Measurements from ENCODE around the gene SYT1. TPM values are rescaled to one million over a fixed set of nuclear protein-coding genes. Genes with fewer than 3 reads are reported as not detected.

SYT1 gene
- total RNA-seq, 2 donors from 2014 or later, result 6.1 to 11.5 TPM

DNA sequence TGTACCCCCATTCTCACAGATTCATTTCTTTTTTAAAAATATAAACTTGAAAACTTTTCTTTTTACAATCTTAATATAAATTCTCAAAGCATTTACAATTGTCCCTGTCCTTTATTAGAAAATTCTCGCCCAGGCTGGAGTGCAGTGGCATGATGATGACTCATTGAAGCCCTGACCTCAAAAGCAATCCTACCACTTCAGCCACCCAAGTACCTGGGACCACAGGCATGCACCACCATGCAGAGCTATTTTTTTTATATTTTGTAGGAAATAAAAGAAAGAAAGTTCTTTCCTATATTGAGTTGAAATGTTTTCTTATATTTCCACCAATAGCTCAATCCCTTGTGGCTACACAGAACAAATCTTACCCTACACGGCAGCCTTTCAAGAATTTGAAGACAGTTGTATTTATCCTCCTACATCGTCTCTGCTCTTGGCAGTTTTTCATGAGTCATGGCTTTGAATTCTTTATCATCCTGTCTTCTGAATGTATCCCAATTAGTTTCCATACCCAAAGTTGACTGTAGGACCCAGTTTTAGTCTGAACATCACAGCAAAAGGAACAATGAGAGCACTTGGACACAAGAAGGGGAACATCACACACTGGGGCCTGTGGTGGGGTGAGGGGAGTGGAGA is 52.4 kb downstream of the SYT1 start:
- no peaks in the 10 kb centered on the region for H3K4me1 ChIP-seq (replicated peaks)

DNA sequence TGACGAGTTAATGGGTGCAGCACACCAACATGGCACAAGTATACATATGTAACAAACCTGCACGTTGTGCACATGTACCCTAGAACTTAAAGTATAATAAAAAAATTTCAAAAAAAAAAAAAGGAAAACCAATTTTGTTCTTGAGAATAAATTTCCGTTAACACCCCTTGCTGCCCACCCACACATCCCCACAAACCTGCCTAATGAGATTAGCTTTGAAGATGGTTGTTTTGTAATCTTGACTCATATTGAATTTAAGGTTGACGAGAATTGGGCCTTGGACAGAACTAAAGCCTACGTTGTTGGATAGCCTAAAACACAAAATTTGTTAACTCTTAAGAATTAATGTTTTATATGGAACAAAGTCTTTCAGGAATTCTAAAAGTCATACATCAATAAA is 52.9 kb downstream of the SYT1 start:
- Histone ChIP-seq H3K9me3 (no peaks in the 10 kb centered on the region), H3K27me3 (replicated peaks; ENCODE audit: insufficient read depth) (no peaks in the 10 kb centered on the region), H3K36me3 (no peaks in the 10 kb centered on the region), H3K27ac (no peak overlapping the region), H3K4me1 (replicated peaks) (no peaks in the 10 kb centered on the region), H3K4me3 (no peak overlapping the region)
- TF ChIP-seq, protein P1, sequence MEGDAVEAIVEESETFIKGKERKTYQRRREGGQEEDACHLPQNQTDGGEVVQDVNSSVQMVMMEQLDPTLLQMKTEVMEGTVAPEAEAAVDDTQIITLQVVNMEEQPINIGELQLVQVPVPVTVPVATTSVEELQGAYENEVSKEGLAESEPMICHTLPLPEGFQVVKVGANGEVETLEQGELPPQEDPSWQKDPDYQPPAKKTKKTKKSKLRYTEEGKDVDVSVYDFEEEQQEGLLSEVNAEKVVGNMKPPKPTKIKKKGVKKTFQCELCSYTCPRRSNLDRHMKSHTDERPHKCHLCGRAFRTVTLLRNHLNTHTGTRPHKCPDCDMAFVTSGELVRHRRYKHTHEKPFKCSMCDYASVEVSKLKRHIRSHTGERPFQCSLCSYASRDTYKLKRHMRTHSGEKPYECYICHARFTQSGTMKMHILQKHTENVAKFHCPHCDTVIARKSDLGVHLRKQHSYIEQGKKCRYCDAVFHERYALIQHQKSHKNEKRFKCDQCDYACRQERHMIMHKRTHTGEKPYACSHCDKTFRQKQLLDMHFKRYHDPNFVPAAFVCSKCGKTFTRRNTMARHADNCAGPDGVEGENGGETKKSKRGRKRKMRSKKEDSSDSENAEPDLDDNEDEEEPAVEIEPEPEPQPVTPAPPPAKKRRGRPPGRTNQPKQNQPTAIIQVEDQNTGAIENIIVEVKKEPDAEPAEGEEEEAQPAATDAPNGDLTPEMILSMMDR (IDR thresholded peaks at IDR 0.05), result no peak
- TF ChIP-seq POLR2AphosphoS5 (IDR thresholded peaks at IDR 0.05) (no peak), POLR2A (IDR thresholded peaks at IDR 0.05) (no peak)
- WGBS, result 77% methylated on average over 5 of the region's 5 CpGs
- DNase-seq (ENCODE audit: low spot score), result no peak
- intact Hi-C loops (cut with DNase I), result no loop called here

More for the DNA sequence above, 52.4 kb downstream of the SYT1 start:
- 58% methylated on average over 3 of the region's 3 CpGs for WGBS
- intact Hi-C loops (cut with DNase I), result no loop called here
- no peak for DNase-seq (ENCODE audit: low spot score)
- Histone ChIP-seq H3K9me3 (no peaks in the 10 kb centered on the region), H3K27me3 (replicated peaks; ENCODE audit: insufficient read depth) (no peaks in the 10 kb centered on the region), H3K4me3 (no peak overlapping the region), H3K27ac (no peak overlapping the region), H3K36me3 (no peaks in the 10 kb centered on the region)
- TF ChIP-seq, protein P1 (IDR thresholded peaks at IDR 0.05), result no peak
- TF ChIP-seq POLR2A (IDR thresholded peaks at IDR 0.05), result no peak
- no peak for TF ChIP-seq POLR2AphosphoS5 (IDR thresholded peaks at IDR 0.05)

DNA sequence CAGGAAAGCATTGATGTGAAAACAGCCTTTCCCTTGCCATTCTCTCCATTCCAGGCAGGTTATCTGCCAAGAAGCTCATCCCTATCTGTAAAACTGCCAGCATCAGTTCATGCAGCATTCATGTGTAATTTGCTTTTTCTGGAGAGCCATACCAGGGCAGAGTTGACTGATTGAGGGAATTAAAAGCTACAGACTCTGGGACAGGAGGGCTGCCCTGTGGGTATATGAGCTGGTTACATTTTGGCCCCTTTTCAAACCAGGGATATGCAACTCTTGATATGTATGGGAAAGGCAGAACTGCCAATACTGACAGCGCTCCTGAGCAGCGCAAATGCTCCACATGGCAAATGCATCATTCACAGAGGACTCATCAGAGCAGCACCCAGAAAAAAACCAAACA is 53.7 kb downstream of the SYT1 start:
- Histone ChIP-seq H3K4me3 (no peak overlapping the region), H3K27me3 (replicated peaks; ENCODE audit: insufficient read depth) (no peaks in the 10 kb centered on the region), H3K9me3 (no peaks in the 10 kb centered on the region), H3K36me3 (no peaks in the 10 kb centered on the region), H3K4me1 (replicated peaks) (no peaks in the 10 kb centered on the region), H3K27ac (no peak overlapping the region)
- no peak for DNase-seq (ENCODE audit: low spot score)
- TF ChIP-seq POLR2AphosphoS5 (IDR thresholded peaks at IDR 0.05) (no peak), POLR2A (IDR thresholded peaks at IDR 0.05) (no peak)
- TF ChIP-seq, protein P1 (IDR thresholded peaks at IDR 0.05), result no peak
- intact Hi-C loops (cut with DNase I), result no loop called here
- 98% methylated on average over 2 of the region's 2 CpGs for WGBS

DNA sequence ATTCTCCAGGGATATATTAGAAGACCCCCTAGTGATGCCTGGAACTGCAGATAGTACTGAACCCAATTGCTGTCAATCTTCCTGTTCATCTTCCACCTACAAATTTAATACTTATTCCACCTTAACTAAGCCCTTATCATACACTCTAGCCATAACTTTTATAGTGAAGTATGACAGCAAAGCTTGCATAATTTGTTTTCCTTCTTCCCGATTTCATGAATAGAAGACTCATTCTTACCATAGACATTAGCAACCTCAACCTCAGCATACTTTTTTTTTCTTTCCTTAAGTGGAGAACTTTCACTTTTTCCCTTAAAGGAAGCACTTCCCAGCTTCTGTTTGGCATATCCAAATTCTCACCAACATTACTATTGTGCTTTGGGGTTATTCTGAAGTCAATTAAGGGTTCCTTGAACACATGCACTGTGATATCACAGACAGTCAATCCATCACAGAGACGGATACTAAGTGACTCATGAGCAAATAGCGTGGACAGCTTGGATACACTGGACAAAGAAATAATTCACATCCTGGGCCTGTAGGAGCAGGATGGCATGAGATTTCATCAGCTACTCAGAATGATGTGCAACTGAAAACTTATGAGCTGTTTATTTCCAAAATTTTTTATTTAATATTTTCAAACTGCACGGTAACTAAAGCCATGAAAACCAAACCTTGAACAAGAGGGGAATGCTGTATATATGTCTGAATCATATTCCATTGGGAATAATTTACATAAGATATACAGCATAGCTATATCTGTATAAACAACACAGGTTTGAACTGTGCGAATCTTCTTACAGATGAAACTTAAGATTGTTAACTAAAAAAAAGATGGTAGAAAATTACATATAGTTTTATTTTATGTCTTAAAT is 63.9 kb downstream of the SYT1 start:
- Histone ChIP-seq H3K27ac (no peak overlapping the region), H3K4me1 (replicated peaks) (no peaks in the 10 kb centered on the region), H3K27me3 (replicated peaks; ENCODE audit: insufficient read depth) (no peaks in the 10 kb centered on the region), H3K9me3 (no peaks in the 10 kb centered on the region), H3K36me3 (no peaks in the 10 kb centered on the region), H3K4me3 (no peak overlapping the region)
- 80% methylated on average over 5 of the region's 5 CpGs for WGBS
- DNase-seq (ENCODE audit: low spot score), result no peak
- TF ChIP-seq, protein P1 (IDR thresholded peaks at IDR 0.05), result no peak
- no peak for TF ChIP-seq POLR2AphosphoS5 (IDR thresholded peaks at IDR 0.05)
- TF ChIP-seq POLR2A (IDR thresholded peaks at IDR 0.05), result no peak
- intact Hi-C loops (cut with DNase I), result no loop called here

Data from prostate gland (tissue), 2 donors.